Myocyte (in vitro differentiated cells): Measurements from ENCODE around the gene JARID2. TPM values are rescaled to one million over a fixed set of nuclear protein-coding genes. Genes with fewer than 3 reads are reported as not detected.

ENCODE experiments used
- DNase-seq: peaks from one replicate; pipeline ENCODE4 v3.0.0-alpha.2; 2012; ENCODE audit warnings: low read depth
- total RNA-seq: library from RNA; depleted of rRNA; stranded (reverse); fragments of >200 nt; gene quantifications from 2 replicates; pipeline ENCODE4 v1.2.3, GENCODE V29; 2014

JARID2 gene
- total RNA-seq, 1 donor from 2014 or later: 10.1 TPM

- DNase-seq: no peak
Measured at GRCh38 chr6:15458021-15458459, 212.2 kb downstream of the JARID2 start.

GRCh38 chr6:15460110-15460727 lies 214.3 kb downstream of the JARID2 start:
- DNase-seq: peak; percentile 57

GRCh38 chr6:15461127-15461944 lies 215.5 kb downstream of the JARID2 start:
- DNase-seq: no peak

GRCh38 chr6:15462256-15462655 lies 216.4 kb downstream of the JARID2 start:
- DNase-seq: no peak

GRCh38 chr6:15462717-15463525 lies 217.1 kb downstream of the JARID2 start:
- DNase-seq: no peak

GRCh38 chr6:15464211-15464725 lies 218.4 kb downstream of the JARID2 start:
- no peak for DNase-seq

- DNase-seq: no peak
Measured at GRCh38 chr6:15465212-15465611, 219.3 kb downstream of the JARID2 start.

- DNase-seq: no peak
Measured at GRCh38 chr6:15470746-15471145, 224.9 kb downstream of the JARID2 start.

GRCh38 chr6:15472621-15473020 lies 226.8 kb downstream of the JARID2 start:
- DNase-seq: no peak

GRCh38 chr6:15473174-15473573 lies 227.3 kb downstream of the JARID2 start:
- no peak for DNase-seq

- DNase-seq: peak; percentile 73
Measured at GRCh38 chr6:15473741-15474161, 227.9 kb downstream of the JARID2 start.

GRCh38 chr6:15474196-15474595 lies 228.3 kb downstream of the JARID2 start:
- no peak for DNase-seq

GRCh38 chr6:15475261-15475660 lies 229.4 kb downstream of the JARID2 start:
- DNase-seq: no peak

- no peak for DNase-seq
Measured at GRCh38 chr6:15475872-15476271, 230.0 kb downstream of the JARID2 start.

GRCh38 chr6:15476631-15477380 lies 230.9 kb downstream of the JARID2 start:
- DNase-seq: peak; percentile 40

- DNase-seq: no peak
Measured at GRCh38 chr6:15477746-15478145, 231.9 kb downstream of the JARID2 start.

GRCh38 chr6:15479761-15480160 lies 233.9 kb downstream of the JARID2 start:
- DNase-seq: peak; percentile 65

- DNase-seq: no peak
Measured at GRCh38 chr6:15480525-15480924, 234.7 kb downstream of the JARID2 start.

GRCh38 chr6:15481390-15482291 lies 235.8 kb downstream of the JARID2 start:
- DNase-seq: peak; percentile 95

GRCh38 chr6:15483060-15483459 lies 237.2 kb downstream of the JARID2 start:
- no peak for DNase-seq
